Glutamatergic neuron (in vitro differentiated cells): ENCODE results near the gene AGAP1. TPM values are rescaled to one million over a fixed set of nuclear protein-coding genes. Genes with fewer than 3 reads are reported as not detected.
A peak's percentile ranks its signal among the peaks of the same experiment; 100 is the strongest.

Experiments
- DNase-seq: peaks from one replicate; pipeline ENCODE4 v3.0.0; 2022
- H3K27ac Mint-ChIP-seq: one replicate; pipeline ENCODE4 v1.8.0; 2020; ENCODE audit warnings: mild to moderate bottlenecking, mixed read lengths, inconsistent platforms; ENCODE audit not compliant: unreplicated experiment
- H3K27me3 Mint-ChIP-seq: one replicate; pipeline ENCODE4 v1.8.0; 2020; ENCODE audit warnings: mild to moderate bottlenecking, moderate library complexity, mixed read lengths, inconsistent platforms; ENCODE audit not compliant: unreplicated experiment
- H3K36me3 Mint-ChIP-seq: one replicate; pipeline ENCODE4 v1.8.0; 2020; ENCODE audit warnings: mild to moderate bottlenecking, mixed read lengths, inconsistent platforms; ENCODE audit not compliant: unreplicated experiment
- H3K4me1 Mint-ChIP-seq: one replicate; pipeline ENCODE4 v1.8.0; 2020; ENCODE audit warnings: mild to moderate bottlenecking, low read depth, mixed read lengths, inconsistent platforms; ENCODE audit not compliant: unreplicated experiment
- H3K4me3 Mint-ChIP-seq: one replicate; pipeline ENCODE4 v1.8.0; 2020; ENCODE audit warnings: mild to moderate bottlenecking, mixed read lengths, inconsistent platforms; ENCODE audit not compliant: unreplicated experiment
- H3K9me3 Mint-ChIP-seq: one replicate; pipeline ENCODE4 v1.8.0; 2020; ENCODE audit warnings: mild to moderate bottlenecking, moderate library complexity, mixed read lengths, inconsistent platforms; ENCODE audit not compliant: unreplicated experiment
- CTCF ChIP-seq: fragments of 200-600 bp; sonication (generic); IDR thresholded peaks from one replicate; pipeline ENCODE4 v1.5.0; 2021; ENCODE audit not compliant: partially characterized antibody, unreplicated experiment
- total RNA-seq: library from RNA; stranded (reverse); fragmentation: NEBNext Ultra II Directional; extraction: Animal tissue kit (Norgen Biotek cat#: 25700); gene quantifications from one replicate; pipeline ENCODE4 v1.2.1, GENCODE V29; 2021; ENCODE audit not compliant: unreplicated experiment

The AGAP1 gene
- total RNA-seq, 1 donor from 2014 or later: 153 TPM

- no peaks in the 10 kb centered on the region for H3K36me3 Mint-ChIP-seq
- no peak for TF ChIP-seq CTCF
- peak overlapping the region; percentile 53 for H3K27ac Mint-ChIP-seq
- DNase-seq: no peak
- peaks cover 14% of the 10 kb centered on the region for H3K9me3 Mint-ChIP-seq
- no peak overlapping the region for H3K4me3 Mint-ChIP-seq
- H3K27me3 Mint-ChIP-seq: peaks cover 5% of the 10 kb centered on the region
- H3K4me1 Mint-ChIP-seq: peaks cover 13% of the 10 kb centered on the region
These were observed 351.4 kb downstream of the AGAP1 start for GRCh38 chr2:235845245-235845644.

- DNase-seq: no peak
- H3K9me3 Mint-ChIP-seq: peaks cover 12% of the 10 kb centered on the region
- peaks cover 20% of the 10 kb centered on the region for H3K4me1 Mint-ChIP-seq
- no peak overlapping the region for H3K27ac Mint-ChIP-seq
- H3K36me3 Mint-ChIP-seq: no peaks in the 10 kb centered on the region
- no peak overlapping the region for H3K4me3 Mint-ChIP-seq
- no peak for TF ChIP-seq CTCF
- peaks cover 6% of the 10 kb centered on the region for H3K27me3 Mint-ChIP-seq
These were observed 353.7 kb downstream of the AGAP1 start for GRCh38 chr2:235847576-235847975.

- Mint-ChIP-seq H3K9me3 (peaks cover 12% of the 10 kb centered on the region), H3K27ac (no peak overlapping the region), H3K4me3 (no peak overlapping the region), H3K36me3 (no peaks in the 10 kb centered on the region), H3K27me3 (peaks cover 6% of the 10 kb centered on the region), H3K4me1 (peaks cover 24% of the 10 kb centered on the region)
- no peak for TF ChIP-seq CTCF
- no peak for DNase-seq
These were observed 354.2 kb downstream of the AGAP1 start for GRCh38 chr2:235848055-235848454.

GRCh38 chr2:235848946-235849345 is 355.1 kb downstream of the AGAP1 start:
- Mint-ChIP-seq H3K4me1 (peaks cover 28% of the 10 kb centered on the region), H3K36me3 (no peaks in the 10 kb centered on the region), H3K4me3 (no peak overlapping the region), H3K27ac (no peak overlapping the region), H3K9me3 (peaks cover 9% of the 10 kb centered on the region), H3K27me3 (peaks cover 6% of the 10 kb centered on the region)
- DNase-seq: no peak
- TF ChIP-seq CTCF: no peak

- DNase-seq: no peak
- H3K4me1 Mint-ChIP-seq: peaks cover 29% of the 10 kb centered on the region
- no peak overlapping the region for H3K27ac Mint-ChIP-seq
- TF ChIP-seq CTCF: no peak
- H3K36me3 Mint-ChIP-seq: no peaks in the 10 kb centered on the region
- no peak overlapping the region for H3K4me3 Mint-ChIP-seq
- peaks cover 8% of the 10 kb centered on the region for H3K9me3 Mint-ChIP-seq
- peaks cover 6% of the 10 kb centered on the region for H3K27me3 Mint-ChIP-seq
These were observed 355.6 kb downstream of the AGAP1 start for GRCh38 chr2:235849489-235849888.
